Fibroblast of lung (primary cell): ENCODE data around the gene VMAC. TPM values are rescaled to one million over a fixed set of nuclear protein-coding genes. Genes with fewer than 3 reads are reported as not detected.
"Not testable (repeated sequence)": the region's sequence is repeated elsewhere in the genome, so short reads cannot be mapped to it uniquely, and the experiment has no call there.

Experiments used
- DNase-seq, 2 donors: peaks; one replicate each; pipeline versions ENCODE4 v3.0.0 to v3.0.0-alpha.2; 2010; ENCODE audit warnings: low read depth in 2 of 2
- H2AFZ ChIP-seq: 2 replicates; pipeline ENCODE4 v1.5.1; 2012; ENCODE audit warnings: low read length, control low read depth, inconsistent platforms
- H3K27ac ChIP-seq: 2 replicates; pipeline ENCODE4 v1.5.1; 2011; ENCODE audit warnings: low read length, control low read depth; ENCODE audit not compliant: insufficient read depth
- H3K27me3 ChIP-seq: 2 replicates; pipeline ENCODE4 v1.5.1; 2011; ENCODE audit warnings: mild to moderate bottlenecking, low read length; ENCODE audit not compliant: control insufficient read depth, insufficient read depth
- H3K36me3 ChIP-seq: 2 replicates; pipeline ENCODE4 v1.5.1; 2011; ENCODE audit warnings: low read length; ENCODE audit not compliant: control insufficient read depth, insufficient read depth
- H3K4me1 ChIP-seq: 2 replicates; pipeline ENCODE4 v1.5.1; 2011; ENCODE audit warnings: low read length; ENCODE audit not compliant: control insufficient read depth, insufficient read depth; ENCODE audit errors: extremely low read depth
- H3K4me2 ChIP-seq: 2 replicates; pipeline ENCODE4 v1.5.1; 2011; ENCODE audit warnings: low read length, control low read depth; ENCODE audit not compliant: insufficient read depth; ENCODE audit errors: extremely low read depth
- H3K4me3 ChIP-seq, 4 experiments: fragments of 200-600 bp in 1 of 4; sonication (generic) in 1 of 4; replicated peaks in 1 of 4; 2 replicates each; pipeline ENCODE4 v1.5.1; 2011 to 2016; ENCODE audit warnings: low read length in 4 of 4, low read depth in 3 of 4, mild to moderate bottlenecking in 3 of 4, control low read depth in 2 of 4, inconsistent platforms in 1 of 4, mixed read lengths in 1 of 4; ENCODE audit not compliant: insufficient read depth in 1 of 4; ENCODE audit errors: control extremely low read depth in 1 of 4
- H3K79me2 ChIP-seq: 2 replicates; pipeline ENCODE4 v1.5.1; 2012; ENCODE audit warnings: mild to moderate bottlenecking, low read length, inconsistent platforms; ENCODE audit not compliant: control insufficient read depth, insufficient read depth
- H3K9ac ChIP-seq: 2 replicates; pipeline ENCODE4 v1.5.1; 2011; ENCODE audit warnings: mild to moderate bottlenecking, low read length, control low read depth; ENCODE audit not compliant: insufficient read depth
- H3K9me3 ChIP-seq: 2 replicates; pipeline ENCODE4 v1.5.1; 2012; ENCODE audit warnings: low read depth, low read length; ENCODE audit not compliant: control insufficient read depth, insufficient read depth
- H4K20me1 ChIP-seq: 2 replicates; pipeline ENCODE4 v1.5.1; 2011; ENCODE audit warnings: low read length; ENCODE audit not compliant: control insufficient read depth, insufficient read depth; ENCODE audit errors: extremely low read depth
- CTCF ChIP-seq, 2 donors: IDR thresholded peaks in 1 of 2; conservative IDR thresholded peaks in 1 of 2; 1 replicate in 1 of 2; 2 replicates in 1 of 2; pipeline ENCODE4 v1.5.1; 2011 to 2012; ENCODE audit warnings: low read length in 2 of 2, control low read depth in 1 of 2, inconsistent platforms in 1 of 2, low read depth in 1 of 2, mild to moderate bottlenecking in 1 of 2
- EZH2 ChIP-seq: IDR thresholded peaks from 2 replicates; pipeline ENCODE4 v1.5.1; 2012; ENCODE audit warnings: low read length, control low read depth, mild to moderate bottlenecking; ENCODE audit errors: missing control alignments
- polyA plus RNA-seq, 2 donors: library from polyadenylated mRNA; depleted of rRNA in 1 of 2; stranded (reverse) in 1 of 2; unstranded in 1 of 2; fragments of >200 nt; gene quantifications; 2 replicates each; pipeline ENCODE4 v1.2.1, GENCODE V29; 2011 to 2012; ENCODE audit warnings: missing spikeins in 1 of 2
- total RNA-seq: library from RNA; depleted of rRNA; stranded (reverse); fragments of >200 nt; gene quantifications from 2 replicates; pipeline ENCODE4 v1.2.1, GENCODE V29; 2014

VMAC gene
- total and polyA plus RNA-seq, 2 donors (not counting 1 experiment from before 2014, with no cell fraction given) = 1.7 to 8.3 TPM

GRCh38 chr19:5873617-5874199 is 31.0 kb upstream of the VMAC start:
- Histone ChIP-seq H4K20me1 (no peaks in the 10 kb centered on the region), H3K9me3 (no peaks in the 10 kb centered on the region), H2AFZ (no peak overlapping the region), H3K27me3 (no peaks in the 10 kb centered on the region), H3K27ac (no peak overlapping the region), H3K9ac (no peak overlapping the region), H3K36me3 (no peaks in the 10 kb centered on the region), H3K79me2 (no peaks in the 10 kb centered on the region), H3K4me3 (no peak overlapping the region), H3K4me2 (no peak overlapping the region), H3K4me1 (no peaks in the 10 kb centered on the region)
- no peak for DNase-seq
- TF ChIP-seq CTCF (conservative IDR thresholded peaks at IDR 0.05 in 1 of 2, IDR thresholded peaks at IDR 0.05 in 1 of 2; ENCODE audit: low read depth in 1 of 2, low read length in 2 of 2) (no peak), EZH2 (no peak)

- not testable (repeated sequence) for H3K4me3 ChIP-seq, H3K27ac ChIP-seq, H3K27me3 ChIP-seq, H3K36me3 ChIP-seq, H4K20me1 ChIP-seq, H3K4me2 ChIP-seq, H3K4me1 ChIP-seq, H3K9ac ChIP-seq, H3K79me2 ChIP-seq, H3K9me3 ChIP-seq, H2AFZ ChIP-seq
- DNase-seq = peak; percentile 22 to 70
Observed at GRCh38 chr19:5874496-5874895, 30.2 kb upstream of the VMAC start.

GRCh38 chr19:5877427-5877826 is 27.2 kb upstream of the VMAC start:
- Histone ChIP-seq H3K9ac (no peak overlapping the region), H4K20me1 (no peaks in the 10 kb centered on the region), H3K36me3 (no peaks in the 10 kb centered on the region), H3K27ac (no peak overlapping the region), H3K79me2 (no peaks in the 10 kb centered on the region), H3K27me3 (no peaks in the 10 kb centered on the region), H3K4me1 (peaks cover 5% of the 10 kb centered on the region), H3K4me2 (no peak overlapping the region), H3K4me3 (no peak overlapping the region), H3K9me3 (no peaks in the 10 kb centered on the region), H2AFZ (no peak overlapping the region)
- no peak for DNase-seq
- TF ChIP-seq CTCF (conservative IDR thresholded peaks at IDR 0.05 in 1 of 2, IDR thresholded peaks at IDR 0.05 in 1 of 2; ENCODE audit: low read depth in 1 of 2, low read length in 2 of 2) = no peak
- no peak for TF ChIP-seq EZH2
